AG09319 (cell line): Measurements from ENCODE around the gene DSP.

Experiments used
- DNase-seq: peaks from one replicate; pipeline ENCODE4 v3.0.0-alpha.2; 2010; ENCODE audit warnings: low read depth; ENCODE audit errors: extremely low read depth
- TF ChIP-seq, protein P1 (sequence below): IDR thresholded peaks from 2 replicates; pipeline ENCODE4 v1.5.1; 2011; ENCODE audit warnings: low read depth, mild to moderate bottlenecking, inconsistent platforms, low read length, moderate library complexity

The DSP gene

GRCh38 chr6:7535498-7535897, 6.0 kb upstream of the DSP start:
- DNase-seq: no peak
- TF ChIP-seq, protein P1, sequence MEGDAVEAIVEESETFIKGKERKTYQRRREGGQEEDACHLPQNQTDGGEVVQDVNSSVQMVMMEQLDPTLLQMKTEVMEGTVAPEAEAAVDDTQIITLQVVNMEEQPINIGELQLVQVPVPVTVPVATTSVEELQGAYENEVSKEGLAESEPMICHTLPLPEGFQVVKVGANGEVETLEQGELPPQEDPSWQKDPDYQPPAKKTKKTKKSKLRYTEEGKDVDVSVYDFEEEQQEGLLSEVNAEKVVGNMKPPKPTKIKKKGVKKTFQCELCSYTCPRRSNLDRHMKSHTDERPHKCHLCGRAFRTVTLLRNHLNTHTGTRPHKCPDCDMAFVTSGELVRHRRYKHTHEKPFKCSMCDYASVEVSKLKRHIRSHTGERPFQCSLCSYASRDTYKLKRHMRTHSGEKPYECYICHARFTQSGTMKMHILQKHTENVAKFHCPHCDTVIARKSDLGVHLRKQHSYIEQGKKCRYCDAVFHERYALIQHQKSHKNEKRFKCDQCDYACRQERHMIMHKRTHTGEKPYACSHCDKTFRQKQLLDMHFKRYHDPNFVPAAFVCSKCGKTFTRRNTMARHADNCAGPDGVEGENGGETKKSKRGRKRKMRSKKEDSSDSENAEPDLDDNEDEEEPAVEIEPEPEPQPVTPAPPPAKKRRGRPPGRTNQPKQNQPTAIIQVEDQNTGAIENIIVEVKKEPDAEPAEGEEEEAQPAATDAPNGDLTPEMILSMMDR: no peak

GRCh38 chr6:7537565-7538174, 3.8 kb upstream of the DSP start:
- no peak for DNase-seq
- TF ChIP-seq, protein P1: no peak

- TF ChIP-seq, protein P1: no peak
- DNase-seq: no peak
These were observed 3.0 kb upstream of the DSP start for GRCh38 chr6:7538484-7538883.

- TF ChIP-seq, protein P1: no peak
- no peak for DNase-seq
These were observed 876 bp upstream of the DSP start for GRCh38 chr6:7540595-7540994.

- TF ChIP-seq, protein P1: no peak
These were observed 798 bp downstream of the DSP start for GRCh38 chr6:7542065-7542873.

DNA sequence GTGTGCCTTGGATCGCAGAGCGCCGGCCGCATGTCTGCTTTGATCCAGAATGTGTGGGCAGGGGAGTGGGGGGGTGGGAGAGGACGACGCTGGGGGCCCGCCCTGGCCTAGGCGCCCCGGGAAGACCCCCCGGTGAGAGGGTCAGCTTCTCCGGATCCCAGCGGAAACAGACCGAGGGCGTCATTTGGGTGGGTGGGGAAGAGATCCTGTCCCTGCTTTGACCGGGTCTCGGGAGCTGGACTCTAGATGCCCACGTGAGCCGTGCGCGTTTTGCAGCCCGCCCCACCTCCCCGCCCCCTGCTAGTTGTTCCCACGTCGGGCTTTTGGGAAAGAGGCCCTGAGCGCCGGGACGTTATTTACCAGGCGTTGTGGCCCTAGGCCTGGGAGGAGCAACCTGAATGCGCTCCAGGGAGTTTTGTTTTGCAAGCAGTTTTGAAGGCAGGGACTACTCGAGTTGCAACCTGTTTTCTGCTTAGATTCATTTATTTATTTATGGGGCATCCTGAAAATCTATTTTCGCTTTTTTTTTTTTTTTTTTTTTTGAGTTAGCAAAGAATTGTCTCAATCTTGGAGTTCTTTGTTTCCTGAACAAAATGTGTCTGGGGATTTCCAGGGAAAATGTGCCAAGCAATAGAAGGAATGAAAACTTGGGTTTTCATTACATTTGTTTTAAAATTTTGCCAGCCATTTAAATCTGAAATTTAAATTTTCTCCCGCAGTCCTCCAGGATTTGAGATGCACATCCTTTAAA, 1.6 kb downstream of the DSP start:
- no peak for DNase-seq

More at GRCh38 chr6:7542065-7542873, 798 bp downstream of the DSP start:
- DNase-seq: no peak

More for the DNA sequence above, 1.6 kb downstream of the DSP start:
- TF ChIP-seq, protein P1: no peak
